SW480 (cell line): ENCODE results near the gene MLLT1.

Source experiments
- DNase-seq: peaks from one replicate; pipeline ENCODE4 v3.0.0-alpha.2; 2016; ENCODE audit warnings: low spot score

The MLLT1 gene

GRCh38 chr19:6204866-6205723 lies 74.7 kb downstream of the MLLT1 start:
- DNase-seq, result no peak

GRCh38 chr19:6204212-6204611 lies 75.6 kb downstream of the MLLT1 start:
- no peak for DNase-seq

DNA sequence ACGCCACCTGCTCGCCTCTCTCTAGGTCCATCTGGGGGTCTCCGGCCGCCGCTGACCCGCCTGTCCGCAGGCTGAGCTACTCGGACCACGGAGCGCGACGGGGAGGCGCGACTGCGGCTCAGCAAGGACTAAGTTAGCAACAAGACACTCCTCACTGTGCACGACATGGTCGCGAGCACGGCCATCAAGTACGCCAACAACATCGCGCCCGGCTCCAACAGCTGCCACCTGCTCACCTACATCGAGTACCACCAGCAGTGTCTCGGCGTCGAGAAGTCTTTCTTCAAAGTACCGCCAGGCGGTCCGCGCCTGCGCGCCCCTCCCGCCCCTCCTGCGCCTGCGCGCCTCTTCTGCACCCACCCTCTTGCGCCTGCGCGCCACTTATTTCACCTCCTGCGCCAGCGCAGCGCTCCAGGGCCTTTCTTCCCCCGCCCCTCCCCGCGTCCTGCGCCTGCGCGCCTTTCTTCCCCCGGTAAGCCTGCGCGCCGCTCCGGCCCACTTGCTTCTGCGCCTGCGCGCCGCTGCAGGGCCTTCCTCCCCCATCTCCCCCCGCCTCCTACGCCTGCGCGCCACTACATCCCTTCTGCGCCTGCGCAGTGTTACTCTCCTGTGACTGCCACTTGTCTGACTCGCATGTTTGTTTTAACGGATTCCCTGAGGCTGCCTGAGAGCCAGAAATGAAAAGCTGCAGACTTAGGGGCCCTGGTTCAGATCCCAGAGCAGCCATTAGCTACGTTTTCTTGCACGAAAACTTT lies 80.4 kb downstream of the MLLT1 start:
- peak; percentile 95 for DNase-seq

DNA sequence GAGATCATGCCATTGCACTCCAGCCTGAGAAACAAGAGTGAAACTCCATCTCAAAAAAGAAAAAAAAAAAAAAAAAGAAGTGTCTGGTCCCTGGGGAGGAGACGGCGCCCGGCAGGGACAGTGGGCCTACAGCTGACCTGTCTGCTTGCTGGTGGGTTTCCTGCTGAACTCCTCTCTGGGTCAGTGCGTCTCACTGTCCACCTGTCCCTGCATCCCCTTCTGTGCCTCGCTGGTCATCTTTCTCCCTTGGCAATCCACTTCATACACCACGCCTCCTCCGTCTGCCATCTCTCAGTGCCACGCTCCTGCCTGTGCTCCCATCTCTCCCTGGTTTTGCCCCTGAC lies 80.9 kb downstream of the MLLT1 start:
- DNase-seq, result no peak

DNA sequence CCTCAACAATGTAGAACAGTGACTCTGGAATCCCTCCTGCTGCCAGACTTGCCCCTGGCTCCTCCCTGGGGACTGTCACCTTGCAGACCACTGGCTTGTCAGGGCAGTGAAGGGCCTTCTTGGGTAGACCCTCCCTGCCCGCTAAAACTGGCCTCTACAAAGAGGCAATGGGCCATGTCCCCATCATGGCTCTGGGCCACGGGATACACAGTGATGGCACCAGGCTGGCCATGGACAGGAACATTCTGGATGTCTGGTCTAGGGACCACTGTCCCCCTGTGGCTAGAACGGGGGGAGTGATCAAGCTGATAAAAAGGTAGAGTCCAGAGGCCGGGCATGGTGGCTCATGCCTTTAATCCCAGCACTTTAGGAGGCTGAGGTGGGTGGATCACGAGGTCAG lies 83.4 kb downstream of the MLLT1 start:
- DNase-seq, result no peak

GRCh38 chr19:6188811-6189210 lies 91.0 kb downstream of the MLLT1 start:
- DNase-seq, result no peak

DNA sequence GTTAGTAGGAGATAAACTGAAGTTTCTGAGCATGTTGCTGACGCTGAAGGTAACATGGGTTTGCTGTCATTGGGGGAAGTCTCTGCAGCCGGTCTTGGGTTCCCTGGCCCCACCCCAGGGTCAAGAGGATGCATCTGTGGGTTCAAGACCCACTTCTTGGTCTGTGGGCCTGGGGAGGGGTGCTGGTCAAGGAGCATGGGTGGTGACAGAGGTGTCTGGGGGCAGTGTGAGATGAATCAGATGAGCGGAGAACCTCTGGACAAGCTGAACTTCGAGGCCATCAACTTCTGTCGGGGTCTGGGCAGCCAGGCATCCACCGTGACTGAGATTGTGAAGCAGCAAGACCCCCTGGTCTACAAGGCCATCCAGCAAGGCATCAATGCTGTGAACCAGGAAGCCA lies 92.4 kb downstream of the MLLT1 start:
- no peak for DNase-seq

- no peak for DNase-seq
Measured at GRCh38 chr19:6185835-6186834, 93.6 kb downstream of the MLLT1 start.

DNA sequence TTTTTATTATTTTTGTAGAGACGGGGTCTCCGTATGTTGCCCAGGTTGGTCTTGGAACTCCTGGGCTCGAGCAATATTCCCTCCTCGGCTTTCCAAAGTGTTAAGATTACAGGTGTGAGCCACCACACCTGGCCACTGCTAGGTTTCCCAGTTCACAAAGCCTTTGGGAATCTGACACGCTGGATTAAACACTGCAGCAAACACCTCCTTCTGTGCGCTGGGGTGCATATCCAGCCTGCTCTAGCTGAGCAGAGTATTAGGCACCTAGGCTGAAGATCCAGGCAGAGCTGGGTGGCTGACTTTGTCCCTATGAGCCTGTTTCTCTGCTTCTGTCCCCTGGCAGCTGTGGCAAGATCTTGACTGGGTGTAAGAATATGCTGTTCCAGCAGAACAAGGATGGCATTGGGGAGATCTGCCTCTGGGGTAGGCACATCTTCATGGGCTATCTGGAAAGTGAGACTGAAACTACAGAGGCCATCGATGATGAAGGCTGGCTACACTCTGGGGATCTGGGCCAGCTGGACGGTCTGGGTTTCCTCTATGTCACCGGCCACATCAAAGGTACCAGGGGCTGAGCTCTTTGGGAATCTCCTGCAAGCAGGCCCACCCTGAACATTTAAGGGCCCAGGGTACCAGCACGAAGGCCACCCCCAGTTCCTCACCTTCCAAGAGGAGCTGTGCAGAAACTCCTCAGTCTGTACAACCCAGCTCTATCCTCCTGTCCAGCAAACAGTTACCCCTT lies 94.5 kb downstream of the MLLT1 start:
- DNase-seq, result no peak

GRCh38 chr19:6181119-6181518 lies 98.7 kb downstream of the MLLT1 start:
- no peak for DNase-seq

DNA sequence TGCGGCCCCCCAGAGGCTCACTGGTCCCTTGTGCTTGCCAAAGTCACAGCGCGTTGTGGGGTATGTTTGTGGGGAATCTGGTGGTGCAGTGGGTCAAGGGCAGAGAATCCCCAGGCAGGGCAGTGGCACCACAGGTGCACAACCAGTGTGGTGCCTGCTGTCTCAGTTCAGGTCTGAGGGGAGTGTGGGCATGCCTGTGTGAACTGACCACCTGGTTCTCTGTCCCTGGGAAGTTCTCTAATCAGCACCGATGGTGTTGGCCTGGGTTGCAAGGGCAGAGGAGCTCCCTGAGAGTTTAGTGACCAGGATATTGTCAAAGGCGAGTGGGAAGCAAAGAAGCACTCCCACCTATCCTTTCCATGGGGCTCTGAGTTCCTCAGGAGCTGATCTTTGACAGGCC lies 106.6 kb downstream of the MLLT1 start:
- no peak for DNase-seq

DNA sequence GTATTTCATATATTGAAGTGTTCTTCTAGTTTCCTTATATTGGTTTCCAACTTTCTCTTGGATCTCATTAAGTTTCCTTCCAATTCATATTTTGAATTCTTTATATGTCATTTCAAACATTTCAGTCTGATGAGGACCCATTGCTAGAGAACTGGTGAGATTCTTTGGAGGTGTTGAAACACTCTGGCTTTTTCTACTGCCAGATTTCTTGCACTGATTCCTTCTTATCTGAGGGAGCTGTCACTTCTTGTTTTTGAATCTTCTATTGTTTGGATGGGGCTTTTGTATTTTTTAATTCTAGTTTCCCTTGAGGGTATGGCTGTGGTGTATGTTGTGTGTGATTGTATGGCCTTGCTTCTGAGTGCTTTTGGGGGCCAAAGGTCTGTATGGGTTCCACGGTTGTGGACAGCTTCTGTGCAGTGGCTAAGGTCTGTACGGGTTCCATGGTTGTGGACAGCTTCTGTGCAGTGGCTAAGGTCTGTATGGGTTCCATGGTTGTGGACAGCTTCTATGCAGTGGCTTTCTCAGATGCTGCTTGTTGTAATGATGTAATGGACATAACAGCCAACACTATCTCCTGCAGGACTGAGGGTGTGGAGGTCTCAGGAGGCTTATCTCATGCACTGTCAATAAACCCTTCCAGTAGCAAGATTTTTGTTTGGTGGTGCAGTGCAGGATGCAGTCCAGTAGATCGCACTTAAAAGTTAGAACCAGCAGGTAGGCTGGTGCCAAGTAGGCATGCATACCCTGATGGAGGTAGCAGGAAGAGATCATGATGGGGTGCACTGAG lies 107.5 kb downstream of the MLLT1 start:
- DNase-seq, result no peak

- no peak for DNase-seq
Measured at GRCh38 chr19:6167115-6167514, 112.7 kb downstream of the MLLT1 start.

DNA sequence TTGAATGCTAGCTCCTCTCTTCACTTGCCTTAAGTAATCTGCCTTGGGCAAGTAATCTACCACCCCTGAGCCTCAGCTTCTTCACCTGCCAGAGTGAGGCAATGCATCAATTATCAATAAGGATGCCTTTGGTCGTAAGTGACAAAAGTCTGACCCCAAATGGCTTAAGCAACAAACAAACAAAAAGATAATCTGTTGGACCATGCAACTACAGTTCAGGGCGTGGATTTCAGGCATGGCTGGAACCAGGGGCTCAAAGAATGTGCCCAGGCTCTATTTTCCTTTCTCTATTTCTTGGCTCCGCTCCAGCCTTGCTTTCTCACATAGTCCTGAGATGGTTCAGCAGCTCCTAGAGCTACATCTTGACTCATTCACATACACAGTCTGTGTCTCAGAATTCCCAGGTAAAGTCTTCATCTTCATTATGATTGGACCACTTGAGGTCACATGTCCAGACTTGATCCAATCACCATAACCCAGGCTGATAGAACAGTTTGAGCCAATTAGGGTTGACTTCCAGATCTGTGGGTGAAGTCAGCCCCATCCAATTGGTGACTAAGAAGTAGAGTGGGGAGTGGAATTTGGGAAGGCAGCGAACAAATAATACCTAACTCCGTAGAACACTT lies 114.8 kb downstream of the MLLT1 start:
- peak; percentile 8 for DNase-seq

- peak; percentile 88 for DNase-seq
Measured at GRCh38 chr19:6161271-6161850, 118.4 kb downstream of the MLLT1 start.
